IMR-90 (cell line): Measurements from ENCODE around the gene KCP. TPM values are rescaled to one million over a fixed set of nuclear protein-coding genes. Genes with fewer than 3 reads are reported as not detected.

Experiments used
- ATAC-seq: fragments of 200-7000 bp; cut with Tn5 transposase; 2 replicates; pipeline ENCODE4 v1.9.1; 2020; ENCODE audit warnings: low read depth, mild to moderate bottlenecking, moderate library complexity
- BruUV-seq: library from RNA; stranded (reverse); fragments of 400-500 nt; replicated peaks from 2 replicates; lab custom pipeline; 2021; lab: Mats Ljungman, UMichigan
- CTCF ChIA-PET: fragments of 300-600 bp; formaldehyde crosslinking; extraction: SDS; loops from one replicate; lab custom pipeline; 2021; ENCODE audit warnings: antibody characterized with exemption; lab: Yijun Ruan, JAX
- POLR2A ChIA-PET: fragments of 300-600 bp; sonication (Branson Sonifier 250); formaldehyde crosslinking; loops from one replicate; lab custom pipeline; 2022; ENCODE audit warnings: antibody characterized with exemption; ENCODE audit not compliant: unreplicated experiment; lab: Charles Lee
- DNase-seq: peaks from one replicate; pipeline ENCODE4 v3.0.0; 2013
- H2AFZ ChIP-seq: replicated peaks from 2 replicates; pipeline ENCODE3; 2013; ENCODE audit warnings: low read length, mild to moderate bottlenecking; ENCODE audit not compliant: poor library complexity
- H2AK5ac ChIP-seq: 2 replicates; pipeline ENCODE4 v1.6.1; 2013; ENCODE audit warnings: low read depth, low read length, inconsistent platforms
- H2AK9ac ChIP-seq: replicated peaks from 2 replicates; pipeline ENCODE3; 2013; ENCODE audit warnings: mild to moderate bottlenecking, low read depth, low read length, moderate library complexity; ENCODE audit not compliant: poor library complexity
- H2BK120ac ChIP-seq: 2 replicates; pipeline ENCODE4 v1.6.1; 2013; ENCODE audit warnings: low read depth, low read length, inconsistent platforms
- H2BK15ac ChIP-seq: 3 replicates; pipeline ENCODE4 v1.6.1; 2013; ENCODE audit warnings: low read depth, low read length, inconsistent platforms
- H2BK20ac ChIP-seq: 2 replicates; pipeline ENCODE4 v1.6.1; 2013; ENCODE audit warnings: low read depth, mild to moderate bottlenecking, inconsistent platforms, low read length, moderate library complexity
- H2BK5ac ChIP-seq: 2 replicates; pipeline ENCODE4 v1.6.1; 2013; ENCODE audit warnings: mild to moderate bottlenecking, low read depth, low read length, inconsistent platforms; ENCODE audit not compliant: poor library complexity, severe bottlenecking
- H3K14ac ChIP-seq: replicated peaks from 2 replicates; pipeline ENCODE4 v1.6.1; 2013; ENCODE audit warnings: low read depth, low read length, inconsistent platforms
- H3K18ac ChIP-seq: 2 replicates; pipeline ENCODE4 v1.6.1; 2013; ENCODE audit warnings: low read depth, low read length, control low read depth
- H3K23ac ChIP-seq: 2 replicates; pipeline ENCODE4 v1.6.1; 2013; ENCODE audit warnings: low read depth, low read length, inconsistent platforms
- H3K27ac ChIP-seq: 2 replicates; pipeline ENCODE4 v1.5.1; 2013; ENCODE audit warnings: mild to moderate bottlenecking, control low read depth, low read length; ENCODE audit not compliant: insufficient read depth
- H3K27me3 ChIP-seq: 2 replicates; pipeline ENCODE4 v1.6.1; 2013; ENCODE audit warnings: low read length; ENCODE audit not compliant: control insufficient read depth, insufficient read depth
- H3K36me3 ChIP-seq: 2 replicates; pipeline ENCODE4 v1.6.1; 2013; ENCODE audit warnings: low read length, mixed read lengths; ENCODE audit not compliant: control insufficient read depth, insufficient read depth
- H3K4ac ChIP-seq: 2 replicates; pipeline ENCODE4 v1.6.1; 2013; ENCODE audit warnings: low read depth, low read length, inconsistent platforms
- H3K4me1 ChIP-seq: 2 replicates; pipeline ENCODE4 v1.6.1; 2013; ENCODE audit warnings: low read length, mixed read lengths; ENCODE audit not compliant: control insufficient read depth, insufficient read depth
- H3K4me2 ChIP-seq: 2 replicates; pipeline ENCODE4 v1.6.1; 2013; ENCODE audit warnings: low read depth, mild to moderate bottlenecking, control low read depth, low read length, moderate library complexity
- H3K4me3 ChIP-seq: 2 replicates; pipeline ENCODE4 v1.5.1; 2013; ENCODE audit warnings: low read depth, mild to moderate bottlenecking, control low read depth, low read length, moderate library complexity; ENCODE audit not compliant: insufficient read depth
- H3K56ac ChIP-seq: 2 replicates; pipeline ENCODE4 v1.6.1; 2013; ENCODE audit warnings: low read length, inconsistent platforms; ENCODE audit not compliant: insufficient read depth; ENCODE audit errors: extremely low read depth
- H3K79me1 ChIP-seq, 2 experiments: 2 replicates each; pipeline ENCODE4 v1.6.1; 2013; ENCODE audit warnings: low read length in 2 of 2, inconsistent platforms in 1 of 2, low read depth in 1 of 2
- H3K9ac ChIP-seq: 2 replicates; pipeline ENCODE4 v1.6.1; 2013; ENCODE audit warnings: low read depth, low read length, control low read depth
- H3K9me1 ChIP-seq: 2 replicates; pipeline ENCODE4 v1.6.1; 2013; ENCODE audit warnings: low read length, inconsistent platforms; ENCODE audit not compliant: insufficient read depth
- H3K9me3 ChIP-seq: 2 replicates; pipeline ENCODE4 v1.6.1; 2013; ENCODE audit warnings: low read length; ENCODE audit not compliant: control insufficient read depth, insufficient read depth
- H4K20me1 ChIP-seq: 2 replicates; pipeline ENCODE4 v1.6.1; 2013; ENCODE audit warnings: low read length, inconsistent platforms; ENCODE audit not compliant: insufficient read depth
- H4K5ac ChIP-seq: 2 replicates; pipeline ENCODE4 v1.6.1; 2013; ENCODE audit warnings: mild to moderate bottlenecking, low read depth, low read length, control low read depth
- H4K8ac ChIP-seq, 2 experiments: 2 replicates each; pipeline ENCODE4 v1.6.1; 2013; ENCODE audit warnings: low read depth in 2 of 2, low read length in 2 of 2, control low read depth in 1 of 2, inconsistent platforms in 1 of 2
- H4K91ac ChIP-seq: 2 replicates; pipeline ENCODE4 v1.6.1; 2013; ENCODE audit warnings: low read depth, low read length, inconsistent platforms; ENCODE audit not compliant: insufficient read depth
- BHLHE40 ChIP-seq: fragments of 150-350 bp; IDR thresholded peaks from 2 replicates; pipeline ENCODE4 v1.6.1; 2016; ENCODE audit warnings: mild to moderate bottlenecking, low read depth, low read length
- CEBPB ChIP-seq: IDR thresholded peaks from 2 replicates; pipeline ENCODE4 v1.6.1; 2012; ENCODE audit warnings: low read depth, low read length, improper control_type of control experiment
- CHD1 ChIP-seq: IDR thresholded peaks from 2 replicates; pipeline ENCODE4 v1.6.1; 2012; ENCODE audit warnings: low read depth, low read length, improper control_type of control experiment
- CTCF ChIP-seq: conservative IDR thresholded peaks from 2 replicates; pipeline ENCODE4 v1.5.1; 2012; ENCODE audit warnings: mild to moderate bottlenecking, low read depth, low read length, improper control_type of control experiment
- ELK1 ChIP-seq: fragments of 150-350 bp; IDR thresholded peaks from 2 replicates; pipeline ENCODE4 v1.6.1; 2016; ENCODE audit warnings: low read depth, mild to moderate bottlenecking, low read length, moderate library complexity, borderline replicate concordance
- FOS ChIP-seq: fragments of 150-350 bp; IDR thresholded peaks from 2 replicates; pipeline ENCODE4 v1.6.1; 2016; ENCODE audit warnings: low read depth, low read length
- MAFK ChIP-seq: IDR thresholded peaks from 2 replicates; pipeline ENCODE4 v1.6.1; 2012; ENCODE audit warnings: low read depth, low read length, improper control_type of control experiment
- MAZ ChIP-seq: IDR thresholded peaks from 2 replicates; pipeline ENCODE4 v1.6.1; 2012; ENCODE audit warnings: low read depth, mild to moderate bottlenecking, low read length, improper control_type of control experiment, moderate library complexity, borderline replicate concordance
- MXI1 ChIP-seq: IDR thresholded peaks from 2 replicates; pipeline ENCODE4 v1.6.1; 2012; ENCODE audit warnings: low read depth, mild to moderate bottlenecking, low read length, moderate library complexity, borderline replicate concordance
- NFE2L2 ChIP-seq: fragments of 150-350 bp; IDR thresholded peaks from 2 replicates; pipeline ENCODE4 v1.6.1; 2016; ENCODE audit warnings: low read depth, mild to moderate bottlenecking, low read length
- POLR2A ChIP-seq: IDR thresholded peaks from 2 replicates; pipeline ENCODE4 v1.6.1; 2012; ENCODE audit warnings: mild to moderate bottlenecking, low read depth, low read length
- RAD21 ChIP-seq: IDR thresholded peaks from 2 replicates; pipeline ENCODE4 v1.6.1; 2012; ENCODE audit warnings: low read length, improper control_type of control experiment
- RCOR1 ChIP-seq: IDR thresholded peaks from 2 replicates; pipeline ENCODE4 v1.6.1; 2012; ENCODE audit warnings: mild to moderate bottlenecking, low read length, improper control_type of control experiment; ENCODE audit not compliant: insufficient replicate concordance
- RFX5 ChIP-seq: IDR thresholded peaks from 2 replicates; pipeline ENCODE4 v1.8.0; 2012; ENCODE audit warnings: low read depth, mild to moderate bottlenecking, low read length, moderate library complexity
- SMC3 ChIP-seq: fragments of 150-350 bp; IDR thresholded peaks from 2 replicates; pipeline ENCODE4 v1.6.1; 2016; ENCODE audit warnings: low read depth, mild to moderate bottlenecking, antibody characterized with exemption, low read length, moderate library complexity
- USF2 ChIP-seq: fragments of 150-350 bp; IDR thresholded peaks from 2 replicates; pipeline ENCODE4 v1.6.1; 2017; ENCODE audit warnings: mild to moderate bottlenecking, antibody characterized with exemption, low read length, low read depth
- WGBS, 2 experiments: methylation state at CpG; one replicate each; pipeline versions ENCODE4 v1.1.5 to v1.1.7; 2013; ENCODE audit warnings: missing lambda C conversion rate in 2 of 2; ENCODE audit not compliant: insufficient read length in 1 of 2; ENCODE audit errors: extremely low coverage in 2 of 2; 5-methylcytosine and 5-hydroxymethylcytosine counted together
- dilution Hi-C: fragments of 300-500 bp; cut with HindIII; formaldehyde crosslinking; loops from one replicate; pipeline ENCODE4 v1.14.3; 2018; ENCODE audit warnings: low sequenced_read_pairs; ENCODE audit not compliant: unreplicated experiment
- in situ Hi-C: fragments of 300-500 bp; cut with MboI; formaldehyde crosslinking; loops from 3 replicates; pipeline ENCODE4 v1.14.3; 2019; ENCODE audit warnings: low sequenced_read_pairs, inconsistent platforms, mixed read lengths
- intact Hi-C: fragments of 100-400 bp; cut with micrococcal nuclease; formaldehyde crosslinking; loops from 2 replicates; pipeline ENCODE4 v1.10.0; 2022
- polyA plus RNA-seq, 3 experiments: library from polyadenylated mRNA; depleted of rRNA; stranded (reverse); fragments of >200 nt; gene quantifications; 2 replicates each; pipeline ENCODE4 v1.2.3, GENCODE V29; 2012; ENCODE audit warnings: low replicate concordance in 1 of 3
- total RNA-seq: library from RNA; depleted of rRNA; stranded (reverse); fragments of >200 nt; gene quantifications from 2 replicates; pipeline ENCODE4 v1.2.3, GENCODE V29; 2012

KCP gene
- total and polyA plus RNA-seq, 2 of the 4 experiments (the other 2 are of a cell fraction): 0.03 TPM; not detected in 1

- H3K4me1 ChIP-seq: no peaks in the 10 kb centered on the region; the same call in 1 of the 2 replicates
- H3K36me3 ChIP-seq: no peaks in the 10 kb centered on the region
- no peak overlapping the region for H3K56ac ChIP-seq
- ATAC-seq: no peak
- no peak overlapping the region for H2BK20ac ChIP-seq
- no TSS peak for BruUV-seq
- no peak overlapping the region for H2BK5ac ChIP-seq
- H3K9me1 ChIP-seq: no peaks in the 10 kb centered on the region
- no peak overlapping the region for H2BK120ac ChIP-seq
- POLR2A ChIA-PET: no interaction called here
- dilution Hi-C loops (no loop called here), intact Hi-C loops (no loop called here), in situ Hi-C loops (no loop called here)
- no peak overlapping the region for H3K9ac ChIP-seq
- CTCF ChIA-PET: interaction anchor here (1.3 kb wide), 1 partner anchor 149 kb away, joined by 3 read pairs; no protein-coding TSS in a partner anchor
- no peak overlapping the region for H3K18ac ChIP-seq
- H3K9me3 ChIP-seq: no peaks in the 10 kb centered on the region
- no peak overlapping the region for H3K27ac ChIP-seq
- no peak overlapping the region for H3K4me3 ChIP-seq
- H4K8ac ChIP-seq: no peak overlapping the region
- H2AK9ac ChIP-seq: no peak overlapping the region
- 59% methylated on average over 5 of the region's 16 CpGs; no CpG with 5 or more reads in 1 of the 2 experiments for WGBS, 2 experiments
- no peak for DNase-seq
- no peak overlapping the region for H4K91ac ChIP-seq
- no peak overlapping the region for H3K4ac ChIP-seq
- no peaks in the 10 kb centered on the region for H3K79me1 ChIP-seq
- no peak overlapping the region for H2AK5ac ChIP-seq
- TF ChIP-seq NFE2L2 (no peak), CEBPB (no peak), POLR2A (no peak), MAFK (no peak), RAD21 (no peak), MAZ (no peak), RFX5 (no peak), CHD1 (no peak), MXI1 (no peak), USF2 (no peak), RCOR1 (no peak), ELK1 (no peak), FOS (no peak), SMC3 (no peak), BHLHE40 (no peak), CTCF (no peak)
- H4K20me1 ChIP-seq: no peaks in the 10 kb centered on the region; the same call in 1 of the 2 replicates
- H2AFZ ChIP-seq: no peak overlapping the region
- H2BK15ac ChIP-seq: no peak overlapping the region
- H3K23ac ChIP-seq: no peak overlapping the region
- no peak overlapping the region for H3K14ac ChIP-seq
- H3K4me2 ChIP-seq: no peak overlapping the region
- H3K27me3 ChIP-seq: peaks cover 53% of the 10 kb centered on the region
- H4K5ac ChIP-seq: no peak overlapping the region
Observed at GRCh38 chr7:128941946-128942526, 31.5 kb upstream of the KCP start.
